K562 (cell line): ENCODE measurements around the gene TP73. TPM values are rescaled to one million over a fixed set of nuclear protein-coding genes. Genes with fewer than 3 reads are reported as not detected.

Source experiments
- ARNT ChIP-seq, 2 experiments: fragments of 450-650 bp; IDR thresholded peaks; 2 replicates each; pipeline ENCODE4 v1.6.1; 2016; ENCODE audit warnings: mild to moderate bottlenecking in 1 of 2
- CBX8 ChIP-seq: fragments of 200-600 bp; sonication (generic); IDR thresholded peaks from 2 replicates; pipeline ENCODE4 v1.6.1; 2012; ENCODE audit warnings: borderline replicate concordance, mixed run types, low read depth, mild to moderate bottlenecking, moderate library complexity, mixed read lengths, low read length, control low read depth, inconsistent platforms; ENCODE audit not compliant: poor library complexity, severe bottlenecking; ENCODE audit errors: extremely low read depth
- CREM ChIP-seq: IDR thresholded peaks from 2 replicates; pipeline ENCODE4 v1.6.1; 2014; ENCODE audit warnings: antibody characterized with exemption, low read depth
- ERF ChIP-seq: fragments of 450-650 bp; formaldehyde crosslinking; IDR thresholded peaks from 2 replicates; pipeline ENCODE4 v1.4.0; 2020; ENCODE audit warnings: mild to moderate bottlenecking, mixed read lengths
- ETS2 ChIP-seq: IDR thresholded peaks from 2 replicates; pipeline ENCODE4 v1.6.1; 2016; ENCODE audit warnings: borderline replicate concordance, missing genetic modification characterization, mild to moderate bottlenecking, moderate library complexity, missing compliant biosample characterization; ENCODE audit not compliant: poor library complexity, severe bottlenecking
- GATA2 ChIP-seq: sonication (generic); formaldehyde crosslinking; IDR thresholded peaks from 2 replicates; pipeline ENCODE4 v1.4.0; 2020; ENCODE audit warnings: mild to moderate bottlenecking, missing genetic modification reagents
- HCFC1 ChIP-seq: IDR thresholded peaks from 2 replicates; pipeline ENCODE4 v1.6.1; 2012; ENCODE audit warnings: low read depth, low read length, improper control_type of control experiment
- HDAC1 ChIP-seq, 2 experiments: fragments of 450-650 bp; IDR thresholded peaks; 2 replicates each; pipeline ENCODE4 v1.6.1; 2016 to 2017; ENCODE audit warnings: inconsistent platforms in 1 of 2, mild to moderate bottlenecking in 1 of 2, moderate library complexity in 1 of 2
- MEIS2 ChIP-seq: fragments of 450-650 bp; IDR thresholded peaks from 2 replicates; pipeline ENCODE4 v1.6.1; 2014; ENCODE audit warnings: mild to moderate bottlenecking; ENCODE audit not compliant: partially characterized antibody
- NELFE ChIP-seq: IDR thresholded peaks from 2 replicates; pipeline ENCODE4 v1.6.1; 2011; ENCODE audit warnings: mild to moderate bottlenecking; ENCODE audit not compliant: insufficient read depth, insufficient read length
- NR3C1 ChIP-seq: sonication (generic); formaldehyde crosslinking; IDR thresholded peaks from 2 replicates; pipeline ENCODE4 v1.8.1; 2022; ENCODE audit warnings: missing genetic modification reagents
- NRF1 ChIP-seq, 2 experiments: fragments of 450-650 bp; IDR thresholded peaks in 1 of 2; conservative IDR thresholded peaks in 1 of 2; 2 replicates each; pipeline ENCODE4 v1.6.1; 2014; ENCODE audit warnings: mild to moderate bottlenecking in 2 of 2
- RCOR1 ChIP-seq, 2 experiments: IDR thresholded peaks; 2 replicates each; pipeline ENCODE4 v1.6.1; 2012; ENCODE audit warnings: low read depth in 2 of 2, low read length in 2 of 2, borderline replicate concordance in 1 of 2, improper control_type of control experiment in 1 of 2
- SNAPC5 ChIP-seq: fragments of 250-450 bp; sonication (Bioruptor Pico); IDR thresholded peaks from 2 replicates; pipeline ENCODE4 v1.8.0; 2021; ENCODE audit warnings: moderate library complexity, mild to moderate bottlenecking, inconsistent platforms
- SRF ChIP-seq, 2 experiments: fragments of 250-450, 450-650 bp in 1 of 2; sonication (Bioruptor Pico) in 1 of 2; sonication (generic) in 1 of 2; formaldehyde crosslinking; IDR thresholded peaks; 2 replicates each; pipeline versions ENCODE4 v1.5.0 to v1.5.1; 2020 to 2022; ENCODE audit warnings: mild to moderate bottlenecking in 1 of 2, missing genetic modification reagents in 1 of 2
- STAT5A ChIP-seq: IDR thresholded peaks from 2 replicates; pipeline ENCODE4 v1.6.1; 2012; ENCODE audit warnings: low read length, inconsistent platforms, borderline replicate concordance
- THAP7 ChIP-seq: fragments of 250-450 bp; sonication (Bioruptor Pico); IDR thresholded peaks from 2 replicates; pipeline ENCODE4 v1.5.0; 2021
- ZNF699 ChIP-seq: fragments of 250-450 bp; sonication (Bioruptor Pico); IDR thresholded peaks from 2 replicates; pipeline ENCODE4 v1.8.0; 2021; ENCODE audit warnings: mild to moderate bottlenecking, moderate library complexity; ENCODE audit not compliant: insufficient replicate concordance
- polyA plus RNA-seq, 8 experiments: library from polyadenylated mRNA; depleted of rRNA in 4 of 8; stranded (reverse) in 5 of 8; unstranded in 3 of 8; fragments of >200 nt; fragmentation: Nextera tagmentation in 2 of 8; fragmentation: Illumina TruSeq in 1 of 8; extraction: Ambion mirVana in 2 of 8; extraction: Trizol in 1 of 8; gene quantifications; 2 replicates each; pipeline versions ENCODE4 v1.2.1 to v1.2.3, GENCODE V29; 2011 to 2014; ENCODE audit warnings: inconsistent platforms in 1 of 8, missing spikeins in 1 of 8
- total RNA-seq, 7 experiments: library from RNA; depleted of rRNA in 6 of 7; stranded (reverse); fragments of >200 nt in 6 of 7; fragmentation: Illumina TruSeq in 2 of 7; extraction: Trizol in 2 of 7; gene quantifications; 2 replicates each; pipeline versions ENCODE4 v1.2.1 to v1.2.3, GENCODE V29; 2011 to 2021; ENCODE audit warnings: low replicate concordance in 1 of 7
- TF ChIP-seq, protein P1 (sequence below): sonication (generic); formaldehyde crosslinking; IDR thresholded peaks from 2 replicates; pipeline ENCODE4 v1.8.0; 2023; ENCODE audit warnings: mild to moderate bottlenecking, missing genetic modification reagents

The TP73 gene
- total and polyA plus RNA-seq, 9 of the 15 experiments (the other 6 are each of a cell fraction or from before 2014, with no cell fraction given) = 0.07 to 1.6 (median 0.40) TPM; not detected in 2

DNA sequence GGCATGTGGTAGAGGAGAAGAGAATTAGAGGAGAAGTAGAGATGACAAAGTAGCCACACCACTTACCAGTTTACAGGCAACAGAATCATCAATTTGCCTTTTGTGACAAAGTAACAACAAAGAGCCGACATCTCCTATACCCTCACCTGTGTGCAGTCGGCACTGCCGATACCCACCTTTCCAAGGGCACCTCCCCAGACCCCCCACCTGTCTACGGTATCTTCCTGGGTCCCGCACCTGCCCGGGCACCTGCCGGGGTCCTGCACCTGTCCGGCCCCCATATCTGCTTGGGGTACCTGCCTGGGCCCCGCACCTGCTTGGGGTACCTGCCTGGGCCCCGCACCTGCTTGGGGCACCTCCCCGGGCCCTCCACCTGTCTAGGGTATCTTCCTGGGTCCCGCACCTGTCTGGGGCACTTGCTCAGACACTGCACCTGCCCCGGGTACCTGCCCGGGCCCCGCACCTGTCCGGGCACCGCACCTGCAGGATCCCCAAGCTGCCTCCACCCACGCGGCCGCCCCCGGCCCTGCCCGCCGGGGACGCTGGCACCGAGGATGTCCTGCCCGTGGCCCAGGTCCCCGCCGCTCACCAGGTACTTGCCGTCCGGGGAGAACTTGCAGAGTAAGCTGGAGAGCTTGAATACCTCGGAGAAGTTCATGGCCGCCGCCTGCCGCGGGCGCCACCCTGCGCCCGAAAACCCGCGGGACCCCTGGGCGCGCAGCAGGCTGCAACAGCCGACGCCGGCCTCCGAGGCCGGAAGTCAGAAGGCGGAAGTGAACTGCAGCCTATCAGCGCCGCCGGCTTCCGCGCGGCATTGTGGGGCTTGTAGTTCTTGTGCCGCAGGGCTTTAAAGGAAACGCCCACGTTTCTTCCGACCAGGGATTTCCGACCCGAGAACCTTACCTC lies 2.7 kb upstream of the TP73 start, which contains the start of gene WRAP73 (continued):
- TF ChIP-seq MEIS2 (no peak), CREM (peak; percentile 90), ETS2 (tag) (no peak), ERF (0 out of 2 replicates have a peak, but pooled peaks have one; percentile 62), SRF (CRISPR knock-in tag; IDR thresholded peaks at IDR 0.05) (no peak), SNAPC5 (CRISPR knock-in tag) (no peak), GATA2 (CRISPR knock-in tag) (no peak), HDAC1 (IDR thresholded peaks at IDR 0.05) (peak in 1 of 2 experiments; percentile 73; a peak in 2 of 4 replicates), THAP7 (CRISPR knock-in tag) (no peak), ARNT (IDR thresholded peaks at IDR 0.05) (no peak), NR3C1 (CRISPR knock-in tag) (0 out of 2 replicates have a peak, but pooled peaks have one; percentile 36), NRF1 (conservative IDR thresholded peaks at IDR 0.05 in 1 of 2, IDR thresholded peaks at IDR 0.05 in 1 of 2) (peak; percentile 87 to 89), STAT5A (no peak), ZNF699 (CRISPR knock-in tag) (no peak), NELFE (no peak), CBX8 (no peak), HCFC1 (peak; percentile 97), RCOR1 (IDR thresholded peaks at IDR 0.05; ENCODE audit: borderline replicate concordance in 1 of 2, low read depth in 2 of 2, low read length in 2 of 2) (peak in 1 of 2 experiments; percentile 26; a peak in 1 of 4 replicates)
- TF ChIP-seq, protein P1, sequence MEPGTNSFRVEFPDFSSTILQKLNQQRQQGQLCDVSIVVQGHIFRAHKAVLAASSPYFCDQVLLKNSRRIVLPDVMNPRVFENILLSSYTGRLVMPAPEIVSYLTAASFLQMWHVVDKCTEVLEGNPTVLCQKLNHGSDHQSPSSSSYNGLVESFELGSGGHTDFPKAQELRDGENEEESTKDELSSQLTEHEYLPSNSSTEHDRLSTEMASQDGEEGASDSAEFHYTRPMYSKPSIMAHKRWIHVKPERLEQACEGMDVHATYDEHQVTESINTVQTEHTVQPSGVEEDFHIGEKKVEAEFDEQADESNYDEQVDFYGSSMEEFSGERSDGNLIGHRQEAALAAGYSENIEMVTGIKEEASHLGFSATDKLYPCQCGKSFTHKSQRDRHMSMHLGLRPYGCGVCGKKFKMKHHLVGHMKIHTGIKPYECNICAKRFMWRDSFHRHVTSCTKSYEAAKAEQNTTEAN = no peak
- TF ChIP-seq, all 486 proteins: peak for 108
